ENCODE data around the gene ZFAND2A. TPM values are rescaled to one million over a fixed set of nuclear protein-coding genes. Genes with fewer than 3 reads are reported as not detected.

Gene ZFAND2A
- total and polyA plus RNA-seq, 2 of the 8 experiments (the other 6 are each of a cell fraction or from before 2014, with no cell fraction given), result 16.6 to 20.3 TPM

DNA sequence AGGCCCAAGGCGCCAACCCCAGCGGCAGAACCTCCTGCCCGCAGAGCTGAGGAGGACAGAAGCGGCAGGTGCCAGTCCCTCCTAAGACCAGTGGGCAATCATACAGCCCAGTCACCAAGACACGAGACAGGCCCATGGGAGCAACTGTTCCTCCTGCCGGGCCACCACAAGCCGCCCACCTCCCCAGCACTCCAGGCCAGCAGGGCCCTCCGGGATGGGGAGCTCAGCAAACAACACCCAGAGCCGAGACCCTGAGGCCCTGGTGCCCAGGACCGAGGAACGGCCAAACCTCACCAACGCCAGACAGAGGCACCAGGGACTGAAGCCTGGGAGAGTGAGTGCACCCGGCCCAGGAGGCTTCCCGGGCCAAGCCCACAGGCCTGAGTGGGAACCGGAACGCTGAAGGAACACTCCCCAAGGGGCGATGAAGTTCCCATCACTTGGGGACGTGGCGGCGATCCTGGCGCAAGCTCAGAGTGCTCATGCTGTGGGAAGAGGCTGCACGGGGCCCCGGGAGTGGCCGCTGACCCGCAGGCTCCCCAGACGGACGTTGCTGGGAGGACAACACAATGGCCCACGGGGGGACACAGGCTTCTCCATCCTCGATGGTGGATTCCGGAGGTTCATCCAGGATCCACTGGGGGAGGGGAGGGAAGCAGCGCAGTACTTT is 37.0 kb downstream of the ZFAND2A start:
- Histone ChIP-seq H4K5ac (ENCODE audit: insufficient read length, low read depth, low read length) (no peak overlapping the region), H3K36me3 (ENCODE audit: control insufficient read depth in 2 of 4, insufficient read depth in 4 of 4, low read length in 3 of 4) (peaks cover 0 to 14% (median 5%) of the 10 kb centered on the region in 4 experiments; a peak in 3 of 8 replicates), H3K18ac (ENCODE audit: extremely low read depth, low read length) (no peak overlapping the region), H3K14ac (ENCODE audit: insufficient read length) (no peak overlapping the region), H3K79me1 (ENCODE audit: low read depth, low read length) (peaks cover 7% of the 10 kb centered on the region; the same call in 1 of the 2 replicates), H2AK5ac (ENCODE audit: low read depth, low read length) (peak overlapping the region; percentile 39; the same call in 1 of the 2 replicates), H3K23ac (ENCODE audit: insufficient read length) (no peak overlapping the region), H2BK20ac (ENCODE audit: low read length) (no peak overlapping the region), H3K4me2 (ENCODE audit: insufficient read depth in 1 of 2, low read depth in 2 of 2, low read length in 2 of 2) (no peak overlapping the region), H3K56ac (replicated peaks; ENCODE audit: insufficient read length, low read depth, low read length) (peak overlapping the region; percentile 53), H3K79me2 (ENCODE audit: control insufficient read depth in 1 of 2, insufficient read depth in 2 of 2, low read length in 2 of 2) (peaks cover 0 to 46% of the 10 kb centered on the region in 2 experiments; a peak in 2 of 4 replicates), H2BK15ac (ENCODE audit: low read length) (no peak overlapping the region), H2BK120ac (replicated peaks; ENCODE audit: low read depth, low read length) (no peak overlapping the region), H4K91ac (replicated peaks; ENCODE audit: insufficient read length, low read length) (no peak overlapping the region), H4K20me1 (replicated peaks in 1 of 2; ENCODE audit: control insufficient read depth in 1 of 2, insufficient read depth in 2 of 2, low read length in 2 of 2) (peaks cover 7 to 15% of the 10 kb centered on the region in 2 experiments), H3K27me3 (replicated peaks in 1 of 4; ENCODE audit: control insufficient read depth in 3 of 4, extremely low read depth in 1 of 4, insufficient read depth in 3 of 4, low read length in 3 of 4) (no peaks in the 10 kb centered on the region), H3K9ac (replicated peaks in 1 of 4; ENCODE audit: extremely low read depth in 1 of 4, low read depth in 3 of 4, low read length in 3 of 4) (no peak overlapping the region; a peak in 1 of 7 replicates), H3K27ac (ENCODE audit: low read depth, low read length) (peak overlapping the region; percentile 35; the same call in 1 of the 2 replicates), H3K4ac (replicated peaks; ENCODE audit: insufficient read length, low read depth, low read length) (no peak overlapping the region), H3K4me1 (replicated peaks in 1 of 4; ENCODE audit: control insufficient read depth in 3 of 4, insufficient read depth in 4 of 4, low read length in 3 of 4) (peaks cover 0 to 14% (median 8%) of the 10 kb centered on the region in 4 experiments; a peak in 6 of 7 replicates), H3K4me3 (ENCODE audit: extremely low read depth in 1 of 4, insufficient read depth in 2 of 4, low read depth in 3 of 4, low read length in 4 of 4) (no peak overlapping the region), H4K8ac (ENCODE audit: extremely low read depth, insufficient read depth, low read length) (peak overlapping the region; percentile 79), H3K9me3 (ENCODE audit: insufficient read depth in 2 of 2, low read depth in 1 of 2, low read length in 1 of 2) (no peaks in the 10 kb centered on the region), H2BK12ac (ENCODE audit: low read depth, low read length) (0 out of 2 replicates have a peak overlapping the region, but pooled peaks have one; percentile 50), H2BK5ac (ENCODE audit: low read depth, low read length) (0 out of 2 replicates have a peak overlapping the region, but pooled peaks have one; percentile 63), H2AFZ (ENCODE audit: low read length) (no peak overlapping the region), H3K23me2 (ENCODE audit: low read depth, low read length) (no peaks in the 10 kb centered on the region)
- TF ChIP-seq SUZ12 (IDR thresholded peaks at IDR 0.05; ENCODE audit: low read length) (no peak), KDM1A (IDR thresholded peaks at IDR 0.05; ENCODE audit: borderline replicate concordance, low read length) (no peak), SIRT6 (IDR thresholded peaks at IDR 0.05; ENCODE audit: low read length) (no peak), SIX5 (IDR thresholded peaks at IDR 0.05; ENCODE audit: low read depth, low read length) (no peak)
- no peak for FAIRE-seq
- 88% methylated on average over 28 of the region's 31 CpGs; no CpG with 5 or more reads in 1 of the 2 experiments for WGBS, 2 experiments (ENCODE audit: extremely low coverage in 1 of 2, insufficient coverage in 1 of 2, insufficient read length in 1 of 2, insufficient replicate concordance in 2 of 2, low coverage in 1 of 2, low lambda C conversion rate in 2 of 2, missing lambda C conversion rate in 1 of 2)
- DNase-seq (ENCODE audit: low read depth in 1 of 2, low spot score in 2 of 2), result no peak
- ChIA-PET POLR2A (ENCODE audit: partially characterized antibody) (interaction anchor here (2.7 kb wide), 1 partner anchor 15 kb away, joined by 15 read pairs; a partner anchor contains a TSS), CTCF (ENCODE audit: partially characterized antibody) (interaction anchor here (0.7 to 3.6 kb wide), 24 partner anchors 8 to 249 kb away, joined by 3 to 14 read pairs (median 5); partner anchors contain the start of gene GPER1)
